Lower leg skin (tissue), 3 donors: Measurements from ENCODE around the gene UNC5C.

Experiments
- CTCF ChIP-seq, 3 donors: fragments of 450-650 bp; IDR thresholded peaks; one replicate each; pipeline ENCODE4 v1.5.1; 2016; ENCODE audit warnings: antibody characterized with exemption in 3 of 3, mild to moderate bottlenecking in 3 of 3, moderate library complexity in 2 of 3
- POLR2A ChIP-seq, 2 donors: fragments of 450-650 bp; IDR thresholded peaks; one replicate each; pipeline ENCODE4 v1.6.1; 2016 to 2017; ENCODE audit warnings: antibody characterized with exemption in 2 of 2, mild to moderate bottlenecking in 1 of 2, moderate library complexity in 1 of 2

- TF ChIP-seq CTCF (IDR thresholded peaks at IDR 0.05) = no peak
- no peak for TF ChIP-seq POLR2A (IDR thresholded peaks at IDR 0.05)
These were observed 7.6 kb upstream of the UNC5C start for GRCh38 chr4:95556207-95556859.
